Measurements from ENCODE around the gene ST3GAL2. TPM values are rescaled to one million over a fixed set of nuclear protein-coding genes. Genes with fewer than 3 reads are reported as not detected.

The ST3GAL2 gene
- total RNA-seq, 2 experiments from 2014 or later: 44.6 to 61.0 TPM

DNA sequence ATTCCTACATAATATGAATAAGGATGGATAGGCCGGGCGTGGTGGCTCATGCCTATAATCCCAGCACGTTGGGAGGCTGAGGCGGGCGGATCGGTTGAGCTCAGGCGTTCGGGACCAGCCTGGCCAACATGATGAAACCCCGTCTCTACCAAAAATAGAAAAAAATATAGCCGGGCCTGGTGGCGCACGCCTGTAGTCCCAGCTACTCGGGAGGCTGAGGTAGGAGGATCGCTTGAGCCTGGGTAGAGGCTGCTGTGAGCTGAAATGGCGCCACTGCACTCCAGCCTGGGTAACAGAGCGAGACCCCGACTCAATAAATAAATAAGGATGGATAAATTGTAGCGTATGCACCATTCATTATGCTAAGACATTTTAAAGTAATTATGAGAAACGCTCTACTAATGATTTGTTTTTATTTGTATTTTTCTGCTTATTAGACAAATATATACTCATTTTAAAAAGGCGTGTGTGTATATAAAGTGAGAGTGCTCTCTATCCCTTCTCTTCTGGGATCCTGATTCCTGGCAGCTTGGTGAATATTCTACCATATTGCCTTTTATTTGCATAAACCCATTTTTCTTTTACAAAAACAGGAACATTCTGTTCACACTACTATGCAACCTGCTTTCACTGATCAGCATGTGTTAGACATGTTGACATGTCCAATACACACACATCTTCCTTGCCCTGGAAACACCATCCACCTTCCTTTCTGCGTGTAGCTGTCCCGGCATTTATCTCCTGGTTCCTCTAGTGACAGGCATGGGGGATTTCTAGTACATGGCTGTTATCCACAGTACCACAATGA, 65.8 kb downstream of the ST3GAL2 start:
- Histone ChIP-seq H3K4me3 (ENCODE audit: low read depth, low read length, poor library complexity, severe bottlenecking) (no peak overlapping the region), H2AFZ (ENCODE audit: low read length) (no peak overlapping the region), H3K36me3 (ENCODE audit: insufficient read depth, low read length) (peaks cover 86% of the 10 kb centered on the region), H3K4me2 (ENCODE audit: low read length) (no peak overlapping the region), H4K20me1 (ENCODE audit: insufficient read depth, low read length) (peaks cover 3% of the 10 kb centered on the region; the same call in 1 of the 2 replicates), H3K9me3 (ENCODE audit: low read length) (no peaks in the 10 kb centered on the region), H3K9me2 (ENCODE audit: insufficient read depth, low read length) (no peaks in the 10 kb centered on the region), H3K4me1 (ENCODE audit: insufficient read depth, low read length, poor library complexity, severe bottlenecking) (no peaks in the 10 kb centered on the region), H3K27ac (ENCODE audit: low read depth, low read length, poor library complexity, severe bottlenecking) (no peak overlapping the region), H3K79me2 (ENCODE audit: insufficient read depth, low read depth, low read length) (0 out of 2 replicates have a peak, but pooled peaks cover 3% of the 10 kb centered on the region)
- POLR2A ChIA-PET: interaction anchor here (0.6 to 0.7 kb wide), 4 partner anchors 67 to 1113 kb away, joined by 3 to 6 read pairs (median 4); no protein-coding TSS in a partner anchor
- BruUV-seq (replicated peaks): no TSS peak
- CTCF ChIA-PET (ENCODE audit: unreplicated experiment): interaction anchor here (0.5 kb wide), 1 partner anchor 93 kb away, joined by 3 read pairs; no protein-coding TSS in a partner anchor
- no peak for TF ChIP-seq CTCF (conservative IDR thresholded peaks at IDR 0.05; ENCODE audit: low read length)
- TF ChIP-seq EZH2phosphoT487 (IDR thresholded peaks at IDR 0.05; ENCODE audit: borderline replicate concordance, low read depth, low read length): no peak
- no peak for DNase-seq (ENCODE audit: low spot score)
- intact Hi-C loops (cut with micrococcal nuclease; ENCODE audit: unreplicated experiment): loop anchor here (5.0 kb wide), 1 partner anchor 279 kb away; no protein-coding TSS in a partner anchor

- TF ChIP-seq EZH2phosphoT487 (IDR thresholded peaks at IDR 0.05; ENCODE audit: borderline replicate concordance, low read depth, low read length): no peak
- no peak for TF ChIP-seq CTCF (conservative IDR thresholded peaks at IDR 0.05; ENCODE audit: low read length)
- Histone ChIP-seq H3K36me3 (ENCODE audit: insufficient read depth, low read length) (peaks cover 92% of the 10 kb centered on the region), H3K9me3 (ENCODE audit: low read length) (no peaks in the 10 kb centered on the region), H4K20me1 (ENCODE audit: insufficient read depth, low read length) (peaks cover 3% of the 10 kb centered on the region; the same call in 1 of the 2 replicates), H3K79me2 (ENCODE audit: insufficient read depth, low read depth, low read length) (no peaks in the 10 kb centered on the region), H2AFZ (ENCODE audit: low read length) (no peak overlapping the region), H3K9me2 (ENCODE audit: insufficient read depth, low read length) (no peaks in the 10 kb centered on the region), H3K4me2 (ENCODE audit: low read length) (no peak overlapping the region), H3K4me3 (ENCODE audit: low read depth, low read length, poor library complexity, severe bottlenecking) (no peak overlapping the region), H3K27ac (ENCODE audit: low read depth, low read length, poor library complexity, severe bottlenecking) (no peak overlapping the region), H3K4me1 (ENCODE audit: insufficient read depth, low read length, poor library complexity, severe bottlenecking) (no peaks in the 10 kb centered on the region)
- ChIA-PET CTCF (ENCODE audit: unreplicated experiment) (no interaction called here), POLR2A (no interaction called here)
- no TSS peak for BruUV-seq (replicated peaks)
- no peak for DNase-seq (ENCODE audit: low spot score)
- intact Hi-C loops (cut with micrococcal nuclease; ENCODE audit: unreplicated experiment): loop anchor here (5.0 kb wide), 1 partner anchor 281 kb away; no protein-coding TSS in a partner anchor
Observed at GRCh38 chr16:70370924-70371323, 68.0 kb downstream of the ST3GAL2 start.

Measured in OCI-LY7 (cell line).